Activated CD4-positive, alpha-beta T cell treated with anti-CD3 and anti-CD28 coated beads for 48 hours (primary cell): ENCODE measurements around the gene IGSF9.

Experiments used
- DNase-seq: peaks from one replicate; pipeline ENCODE4 v3.0.0-alpha.2; 2020

The IGSF9 gene

GRCh38 chr1:159973350-159973940 lies 28.0 kb upstream of the IGSF9 start:
- DNase-seq = no peak

- no peak for DNase-seq
These were observed 27.2 kb upstream of the IGSF9 start for GRCh38 chr1:159972443-159973205.

GRCh38 chr1:159970932-159971342 lies 25.5 kb upstream of the IGSF9 start:
- DNase-seq = no peak

- no peak for DNase-seq
These were observed 23.5 kb upstream of the IGSF9 start for GRCh38 chr1:159968901-159969300.

- DNase-seq = no peak
These were observed 19.9 kb upstream of the IGSF9 start for GRCh38 chr1:159965263-159965662.

GRCh38 chr1:159964144-159964543 lies 18.7 kb upstream of the IGSF9 start:
- no peak for DNase-seq

GRCh38 chr1:159962176-159962575 lies 16.8 kb upstream of the IGSF9 start:
- no peak for DNase-seq

GRCh38 chr1:159961636-159962035 lies 16.2 kb upstream of the IGSF9 start:
- no peak for DNase-seq

GRCh38 chr1:159960721-159961381 lies 15.4 kb upstream of the IGSF9 start:
- DNase-seq = no peak

GRCh38 chr1:159959451-159959850 lies 14.0 kb upstream of the IGSF9 start:
- DNase-seq = no peak

- no peak for DNase-seq
These were observed 13.4 kb upstream of the IGSF9 start for GRCh38 chr1:159958719-159959380.

- no peak for DNase-seq
These were observed 12.4 kb upstream of the IGSF9 start for GRCh38 chr1:159957824-159958268.

- DNase-seq = no peak
These were observed 10.0 kb upstream of the IGSF9 start for GRCh38 chr1:159955456-159955855.

GRCh38 chr1:159953536-159954515 lies 8.4 kb upstream of the IGSF9 start, which contains the start of gene SLAMF9:
Gene SLAMF9, minus strand, starts transcription at chr1:159954237. Its CDS starts 100 bp downstream, at chr1:159954137.
- DNase-seq = no peak

- DNase-seq = no peak
These were observed 7.5 kb upstream of the IGSF9 start for GRCh38 chr1:159952932-159953331.

GRCh38 chr1:159951551-159951950 lies 6.1 kb upstream of the IGSF9 start:
- no peak for DNase-seq

- DNase-seq = no peak
These were observed 5.6 kb upstream of the IGSF9 start for GRCh38 chr1:159951016-159951415.

GRCh38 chr1:159949981-159950381 lies 4.6 kb upstream of the IGSF9 start:
- DNase-seq = no peak

- DNase-seq = no peak
These were observed 3.7 kb upstream of the IGSF9 start for GRCh38 chr1:159949123-159949522.

- no peak for DNase-seq
These were observed 2.5 kb upstream of the IGSF9 start for GRCh38 chr1:159947942-159948341.

GRCh38 chr1:159946242-159947187 lies 1.1 kb upstream of the IGSF9 start:
- DNase-seq = no peak
